Endothelial cell (in vitro differentiated cells): ENCODE results near the gene GALC. TPM values are rescaled to one million over a fixed set of nuclear protein-coding genes. Genes with fewer than 3 reads are reported as not detected.

Experiments used
- DNase-seq: peaks from one replicate; pipeline ENCODE4 v3.0.0; 2021; ENCODE audit warnings: low spot score
- H3K27ac Mint-ChIP-seq: one replicate; pipeline ENCODE4 v1.8.0; 2021; ENCODE audit warnings: mixed read lengths, inconsistent platforms; ENCODE audit not compliant: unreplicated experiment
- H3K27me3 Mint-ChIP-seq: one replicate; pipeline ENCODE4 v1.8.0; 2021; ENCODE audit warnings: mild to moderate bottlenecking, moderate library complexity, mixed read lengths, inconsistent platforms; ENCODE audit not compliant: unreplicated experiment
- H3K36me3 Mint-ChIP-seq: one replicate; pipeline ENCODE4 v1.8.0; 2021; ENCODE audit warnings: mild to moderate bottlenecking, low read depth, mixed read lengths, inconsistent platforms; ENCODE audit not compliant: unreplicated experiment
- H3K4me1 Mint-ChIP-seq: one replicate; pipeline ENCODE4 v1.8.0; 2021; ENCODE audit warnings: mild to moderate bottlenecking, mixed read lengths, inconsistent platforms; ENCODE audit not compliant: unreplicated experiment
- H3K4me3 Mint-ChIP-seq: one replicate; pipeline ENCODE4 v1.8.0; 2021; ENCODE audit warnings: mild to moderate bottlenecking, mixed read lengths, inconsistent platforms; ENCODE audit not compliant: unreplicated experiment
- H3K9me3 Mint-ChIP-seq: one replicate; pipeline ENCODE4 v1.8.0; 2021; ENCODE audit warnings: mixed read lengths, inconsistent platforms; ENCODE audit not compliant: unreplicated experiment
- total RNA-seq: library from RNA; stranded (reverse); fragmentation: NEBNext Ultra II Directional; extraction: Animal tissue kit (Norgen Biotek cat#: 25700); gene quantifications from one replicate; pipeline ENCODE4 v1.2.1, GENCODE V29; 2021; ENCODE audit not compliant: unreplicated experiment
- TF ChIP-seq, protein P1 (sequence below): fragments of 200-600 bp; sonication (generic); IDR thresholded peaks from one replicate; pipeline ENCODE4 v1.5.0; 2021; ENCODE audit warnings: antibody characterized with exemption; ENCODE audit not compliant: unreplicated experiment

Gene GALC
- total RNA-seq, 1 donor from 2014 or later = 77.1 TPM

DNA sequence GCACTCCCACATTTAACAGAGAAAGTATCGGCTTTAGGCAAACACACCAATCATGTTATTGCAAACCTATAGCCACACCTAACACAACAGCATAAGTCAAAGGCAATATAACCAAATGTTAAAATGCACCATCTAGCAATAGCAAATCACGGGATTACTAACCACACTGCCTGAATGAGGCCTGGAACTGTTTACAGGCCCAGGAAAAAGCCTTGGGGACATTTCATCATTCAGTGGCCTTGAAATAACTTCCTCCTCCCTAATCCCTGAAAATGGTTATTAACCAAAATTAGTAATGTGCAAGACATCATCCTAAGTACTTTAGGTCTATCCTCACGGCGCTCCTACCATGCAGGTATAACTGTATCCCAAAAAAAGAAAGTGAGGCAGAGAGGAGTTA, 2.3 kb downstream of the GALC start:
- Mint-ChIP-seq H3K9me3 (no peaks in the 10 kb centered on the region), H3K4me1 (peaks cover 29% of the 10 kb centered on the region), H3K4me3 (no peak overlapping the region), H3K27ac (no peak overlapping the region), H3K27me3 (peaks cover 7% of the 10 kb centered on the region), H3K36me3 (no peaks in the 10 kb centered on the region)
- TF ChIP-seq, protein P1, sequence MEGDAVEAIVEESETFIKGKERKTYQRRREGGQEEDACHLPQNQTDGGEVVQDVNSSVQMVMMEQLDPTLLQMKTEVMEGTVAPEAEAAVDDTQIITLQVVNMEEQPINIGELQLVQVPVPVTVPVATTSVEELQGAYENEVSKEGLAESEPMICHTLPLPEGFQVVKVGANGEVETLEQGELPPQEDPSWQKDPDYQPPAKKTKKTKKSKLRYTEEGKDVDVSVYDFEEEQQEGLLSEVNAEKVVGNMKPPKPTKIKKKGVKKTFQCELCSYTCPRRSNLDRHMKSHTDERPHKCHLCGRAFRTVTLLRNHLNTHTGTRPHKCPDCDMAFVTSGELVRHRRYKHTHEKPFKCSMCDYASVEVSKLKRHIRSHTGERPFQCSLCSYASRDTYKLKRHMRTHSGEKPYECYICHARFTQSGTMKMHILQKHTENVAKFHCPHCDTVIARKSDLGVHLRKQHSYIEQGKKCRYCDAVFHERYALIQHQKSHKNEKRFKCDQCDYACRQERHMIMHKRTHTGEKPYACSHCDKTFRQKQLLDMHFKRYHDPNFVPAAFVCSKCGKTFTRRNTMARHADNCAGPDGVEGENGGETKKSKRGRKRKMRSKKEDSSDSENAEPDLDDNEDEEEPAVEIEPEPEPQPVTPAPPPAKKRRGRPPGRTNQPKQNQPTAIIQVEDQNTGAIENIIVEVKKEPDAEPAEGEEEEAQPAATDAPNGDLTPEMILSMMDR = no peak
- no peak for DNase-seq

DNA sequence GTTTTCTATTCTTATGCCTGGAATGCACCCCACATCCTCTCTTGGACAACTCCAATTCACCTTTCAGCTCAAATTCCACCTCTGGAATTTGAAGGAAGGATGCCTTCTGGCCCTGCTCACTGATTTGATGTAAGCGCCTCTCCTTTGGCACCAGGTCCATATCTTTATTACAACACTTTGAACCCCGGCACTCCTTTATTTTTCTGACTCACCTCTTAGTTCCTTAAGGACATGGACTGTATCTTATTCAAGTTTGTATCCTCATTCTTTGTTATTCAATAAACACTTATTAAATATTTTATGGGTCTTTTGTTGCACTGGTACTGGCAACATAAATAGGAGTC, 3.1 kb downstream of the GALC start:
- Mint-ChIP-seq H3K27me3 (peaks cover 7% of the 10 kb centered on the region), H3K9me3 (no peaks in the 10 kb centered on the region), H3K36me3 (no peaks in the 10 kb centered on the region), H3K27ac (no peak overlapping the region), H3K4me3 (no peak overlapping the region), H3K4me1 (peaks cover 24% of the 10 kb centered on the region)
- TF ChIP-seq, protein P1 = no peak
- DNase-seq = no peak

DNA sequence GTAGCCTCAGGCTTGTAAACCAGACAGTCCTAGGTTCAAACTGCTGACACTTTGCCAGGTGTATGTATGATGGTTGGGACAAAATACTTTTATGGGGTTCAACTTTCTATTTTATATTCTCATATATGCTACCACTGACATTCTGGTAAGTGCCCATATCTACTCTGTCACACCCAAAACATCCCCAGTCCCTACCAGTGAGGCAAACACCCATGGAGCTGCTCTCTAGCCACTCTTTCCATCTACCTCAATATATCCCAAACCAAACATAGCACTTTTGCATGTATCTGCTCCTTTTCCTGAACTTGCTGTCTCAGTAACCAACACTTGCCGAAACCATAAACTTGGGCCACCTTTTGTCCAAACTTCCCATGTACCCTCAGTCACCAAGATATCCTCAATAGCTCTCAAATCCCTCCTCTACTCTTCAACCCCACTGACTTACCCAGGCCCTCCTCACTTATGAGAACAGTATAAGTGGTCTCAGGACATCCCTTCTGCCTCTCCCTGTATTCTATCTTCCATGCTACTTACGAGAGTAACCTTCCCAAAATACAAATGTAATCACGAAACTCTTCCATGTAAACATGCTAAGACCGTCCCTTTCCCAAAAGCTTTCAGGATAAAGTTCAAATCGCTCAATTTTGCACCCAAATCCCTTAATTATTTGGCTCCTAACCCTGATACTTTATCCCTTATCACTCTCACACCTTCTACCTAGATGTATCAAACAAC, 3.6 kb downstream of the GALC start:
- H3K27me3 Mint-ChIP-seq = peaks cover 7% of the 10 kb centered on the region
- TF ChIP-seq, protein P1 = no peak
- peaks cover 20% of the 10 kb centered on the region for H3K4me1 Mint-ChIP-seq
- DNase-seq = no peak
- H3K9me3 Mint-ChIP-seq = no peaks in the 10 kb centered on the region
- no peak overlapping the region for H3K4me3 Mint-ChIP-seq
- no peak overlapping the region for H3K27ac Mint-ChIP-seq
- H3K36me3 Mint-ChIP-seq = no peaks in the 10 kb centered on the region

- Mint-ChIP-seq H3K27me3 (no peaks in the 10 kb centered on the region), H3K27ac (no peak overlapping the region), H3K4me3 (no peak overlapping the region), H3K36me3 (peaks cover 12% of the 10 kb centered on the region), H3K9me3 (no peaks in the 10 kb centered on the region), H3K4me1 (no peaks in the 10 kb centered on the region)
- TF ChIP-seq, protein P1 = no peak
- DNase-seq = no peak
These were observed 13.3 kb downstream of the GALC start for GRCh38 chr14:87979689-87980088.

- TF ChIP-seq, protein P1 = no peak
- no peak for DNase-seq
- no peak overlapping the region for H3K4me3 Mint-ChIP-seq
- H3K4me1 Mint-ChIP-seq = no peaks in the 10 kb centered on the region
- H3K27ac Mint-ChIP-seq = no peak overlapping the region
- H3K36me3 Mint-ChIP-seq = peaks cover 12% of the 10 kb centered on the region
- no peaks in the 10 kb centered on the region for H3K9me3 Mint-ChIP-seq
- no peaks in the 10 kb centered on the region for H3K27me3 Mint-ChIP-seq
These were observed 17.3 kb downstream of the GALC start for GRCh38 chr14:87975636-87976035.
